Measurements from ENCODE around the gene DDRGK1. TPM values are rescaled to one million over a fixed set of nuclear protein-coding genes. Genes with fewer than 3 reads are reported as not detected.

DDRGK1 gene
- total and polyA plus RNA-seq, 4 donors, result 16.8 to 72.4 (median 48.5) TPM

DNA sequence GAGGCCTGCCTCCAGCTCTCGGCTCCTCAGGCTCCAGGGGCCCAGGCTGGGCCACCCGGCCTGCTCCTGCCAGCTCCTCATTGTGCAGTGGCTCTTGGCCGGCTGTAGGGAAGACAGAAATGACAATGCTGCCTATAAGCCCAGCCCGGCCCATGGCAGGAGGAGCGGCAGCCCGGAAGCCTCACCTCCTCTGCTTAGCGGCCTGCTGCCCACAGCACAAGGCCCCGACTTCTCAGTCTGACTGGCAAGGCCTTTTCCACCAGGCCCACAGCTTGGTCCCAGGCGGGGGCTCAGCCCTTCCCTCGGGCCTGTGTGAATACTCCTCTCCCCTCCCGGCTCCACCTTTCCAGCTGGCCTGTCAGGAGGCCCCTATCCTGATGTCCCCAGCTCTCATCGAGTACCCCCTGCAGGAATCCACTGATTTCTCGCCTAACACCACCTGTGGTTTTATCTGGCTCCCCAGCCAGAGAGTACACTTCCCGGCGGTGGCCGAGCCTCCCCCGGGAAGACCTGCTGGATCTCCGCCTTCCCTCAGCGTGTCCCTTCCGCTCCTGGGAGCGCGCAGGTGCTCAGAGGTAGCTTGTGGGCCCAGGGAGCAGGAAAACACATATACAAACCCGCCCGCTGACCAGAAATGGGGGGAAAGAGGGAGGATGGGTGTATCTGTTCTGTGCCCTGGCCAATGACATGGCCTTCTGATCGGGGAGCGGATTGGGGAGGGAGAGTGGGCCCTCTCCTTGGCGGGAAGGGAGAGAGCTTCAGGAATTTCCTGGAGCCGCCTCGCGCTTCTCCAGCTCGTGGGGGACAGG is 963 bp downstream of the DDRGK1 start (continued):
- TF ChIP-seq, protein P1, sequence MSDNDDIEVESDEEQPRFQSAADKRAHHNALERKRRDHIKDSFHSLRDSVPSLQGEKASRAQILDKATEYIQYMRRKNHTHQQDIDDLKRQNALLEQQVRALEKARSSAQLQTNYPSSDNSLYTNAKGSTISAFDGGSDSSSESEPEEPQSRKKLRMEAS (IDR thresholded peaks at IDR 0.05), result no peak
- TF ChIP-seq, protein P2, sequence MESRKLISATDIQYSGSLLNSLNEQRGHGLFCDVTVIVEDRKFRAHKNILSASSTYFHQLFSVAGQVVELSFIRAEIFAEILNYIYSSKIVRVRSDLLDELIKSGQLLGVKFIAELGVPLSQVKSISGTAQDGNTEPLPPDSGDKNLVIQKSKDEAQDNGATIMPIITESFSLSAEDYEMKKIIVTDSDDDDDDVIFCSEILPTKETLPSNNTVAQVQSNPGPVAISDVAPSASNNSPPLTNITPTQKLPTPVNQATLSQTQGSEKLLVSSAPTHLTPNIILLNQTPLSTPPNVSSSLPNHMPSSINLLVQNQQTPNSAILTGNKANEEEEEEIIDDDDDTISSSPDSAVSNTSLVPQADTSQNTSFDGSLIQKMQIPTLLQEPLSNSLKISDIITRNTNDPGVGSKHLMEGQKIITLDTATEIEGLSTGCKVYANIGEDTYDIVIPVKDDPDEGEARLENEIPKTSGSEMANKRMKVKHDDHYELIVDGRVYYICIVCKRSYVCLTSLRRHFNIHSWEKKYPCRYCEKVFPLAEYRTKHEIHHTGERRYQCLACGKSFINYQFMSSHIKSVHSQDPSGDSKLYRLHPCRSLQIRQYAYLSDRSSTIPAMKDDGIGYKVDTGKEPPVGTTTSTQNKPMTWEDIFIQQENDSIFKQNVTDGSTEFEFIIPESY (IDR thresholded peaks at IDR 0.05), result no peak
- TF ChIP-seq SP1 (IDR thresholded peaks at IDR 0.05), result no peak
- no peak for TF ChIP-seq YY1 (IDR thresholded peaks at IDR 0.05)

DNA sequence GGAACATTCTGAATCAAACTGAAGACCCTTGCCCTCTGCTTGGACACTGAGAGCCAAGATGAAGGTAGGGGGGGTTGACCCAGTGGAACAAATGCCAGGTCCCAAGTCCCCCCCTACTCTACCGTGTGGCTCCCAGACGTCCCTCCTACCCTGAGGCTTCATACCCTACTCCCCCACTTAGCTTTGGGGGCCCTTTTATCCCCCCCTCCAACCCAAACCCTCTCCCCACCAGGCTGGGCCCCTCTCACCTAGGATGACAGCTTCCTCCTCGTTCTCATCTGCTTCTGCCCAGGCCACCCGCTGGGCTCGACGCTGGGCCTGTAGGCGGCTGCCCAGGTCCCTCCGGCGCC is 1.5 kb downstream of the DDRGK1 start:
- 43% methylated on average over 9 of the region's 9 CpGs for WGBS
- Histone ChIP-seq H3K27ac (ENCODE audit: low read depth in 1 of 2, low read length in 2 of 2) (no peak overlapping the region), H3K9ac (ENCODE audit: low read depth in 1 of 2, low read length in 2 of 2) (peak overlapping the region in 1 of 2 donors; percentile 63)

DNA sequence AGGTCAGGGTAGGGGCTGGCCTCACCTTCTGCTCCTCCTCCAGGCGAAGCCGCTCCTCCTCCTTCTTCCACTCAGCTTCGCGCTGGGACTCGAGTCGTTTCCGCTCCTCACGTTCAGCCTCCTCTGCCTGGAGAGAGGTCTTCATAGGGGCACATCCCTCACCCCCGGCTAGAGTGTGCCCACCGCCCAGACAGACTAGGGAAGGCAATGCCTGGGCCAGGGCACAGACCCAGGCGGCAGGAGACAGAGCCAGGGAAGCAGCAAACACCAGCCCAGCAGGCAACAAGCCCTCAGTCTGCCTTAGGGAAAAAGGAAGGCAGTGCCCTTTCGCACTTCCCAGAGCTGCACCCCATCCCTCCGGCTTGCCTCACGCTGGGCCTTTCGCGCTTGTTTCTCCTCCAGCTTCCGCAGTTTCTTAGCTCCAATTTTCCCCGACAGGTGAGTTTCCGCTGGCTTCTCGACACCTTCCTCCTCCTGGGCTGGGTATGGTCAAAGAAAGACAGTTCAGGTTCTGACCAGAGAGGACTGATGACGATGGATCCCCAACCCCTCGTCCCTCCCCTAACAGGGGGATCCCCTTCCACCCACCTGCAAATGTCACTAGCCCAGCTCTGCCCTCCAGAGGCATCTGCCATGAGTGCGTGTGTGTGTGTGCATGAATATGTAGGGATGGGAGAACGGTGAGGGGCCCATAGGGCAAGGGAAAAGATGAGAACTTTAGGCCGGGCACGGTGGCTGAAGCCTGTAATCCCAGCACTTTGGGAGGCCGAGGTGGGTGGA is 4.3 kb downstream of the DDRGK1 start:
- Histone ChIP-seq H3K9ac (ENCODE audit: low read depth in 1 of 2, low read length in 2 of 2) (no peak overlapping the region), H3K27me3 (ENCODE audit: control insufficient read depth in 4 of 4, insufficient read depth in 4 of 4, low read length in 3 of 4) (no peaks in the 10 kb centered on the region), H3K36me3 (ENCODE audit: control insufficient read depth in 4 of 4, insufficient read depth in 3 of 4, low read depth in 1 of 4, low read length in 3 of 4) (peaks cover 4 to 30% (median 16%) of the 10 kb centered on the region in 4 donors), H3K27ac (ENCODE audit: low read depth in 1 of 2, low read length in 2 of 2) (no peak overlapping the region), H3K4me3 (ENCODE audit: low read depth in 1 of 3, low read length in 3 of 3) (no peak overlapping the region), H3K4me1 (ENCODE audit: control insufficient read depth in 4 of 4, insufficient read depth in 4 of 4, low read length in 3 of 4) (peaks cover 6 to 18% (median 13%) of the 10 kb centered on the region in 4 donors), H3K9me3 (ENCODE audit: control insufficient read depth in 4 of 4, low read length in 3 of 4) (no peaks in the 10 kb centered on the region)
- no peak for DNase-seq (ENCODE audit: low spot score)
- 94% methylated on average over 27 of the region's 27 CpGs for WGBS
- TF ChIP-seq, protein P2 (IDR thresholded peaks at IDR 0.05), result no peak
- TF ChIP-seq FOXA1 (IDR thresholded peaks at IDR 0.05) (no peak), FOXA2 (IDR thresholded peaks at IDR 0.05) (no peak), RXRA (IDR thresholded peaks at IDR 0.05) (no peak), YY1 (IDR thresholded peaks at IDR 0.05) (no peak), HNF4A (conservative IDR thresholded peaks at IDR 0.05) (no peak), EGR1 (IDR thresholded peaks at IDR 0.05; ENCODE audit: low read depth in 2 of 2) (no peak), NR2F2 (IDR thresholded peaks at IDR 0.05) (no peak), HNF4G (IDR thresholded peaks at IDR 0.05) (no peak)
- TF ChIP-seq, protein P1 (IDR thresholded peaks at IDR 0.05), result no peak
- TF ChIP-seq, protein P3, sequence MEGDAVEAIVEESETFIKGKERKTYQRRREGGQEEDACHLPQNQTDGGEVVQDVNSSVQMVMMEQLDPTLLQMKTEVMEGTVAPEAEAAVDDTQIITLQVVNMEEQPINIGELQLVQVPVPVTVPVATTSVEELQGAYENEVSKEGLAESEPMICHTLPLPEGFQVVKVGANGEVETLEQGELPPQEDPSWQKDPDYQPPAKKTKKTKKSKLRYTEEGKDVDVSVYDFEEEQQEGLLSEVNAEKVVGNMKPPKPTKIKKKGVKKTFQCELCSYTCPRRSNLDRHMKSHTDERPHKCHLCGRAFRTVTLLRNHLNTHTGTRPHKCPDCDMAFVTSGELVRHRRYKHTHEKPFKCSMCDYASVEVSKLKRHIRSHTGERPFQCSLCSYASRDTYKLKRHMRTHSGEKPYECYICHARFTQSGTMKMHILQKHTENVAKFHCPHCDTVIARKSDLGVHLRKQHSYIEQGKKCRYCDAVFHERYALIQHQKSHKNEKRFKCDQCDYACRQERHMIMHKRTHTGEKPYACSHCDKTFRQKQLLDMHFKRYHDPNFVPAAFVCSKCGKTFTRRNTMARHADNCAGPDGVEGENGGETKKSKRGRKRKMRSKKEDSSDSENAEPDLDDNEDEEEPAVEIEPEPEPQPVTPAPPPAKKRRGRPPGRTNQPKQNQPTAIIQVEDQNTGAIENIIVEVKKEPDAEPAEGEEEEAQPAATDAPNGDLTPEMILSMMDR (IDR thresholded peaks at IDR 0.05; ENCODE audit: low read depth, low read length, missing input control), result no peak

More for the DNA sequence above, 1.5 kb downstream of the DDRGK1 start:
- TF ChIP-seq, protein P4, sequence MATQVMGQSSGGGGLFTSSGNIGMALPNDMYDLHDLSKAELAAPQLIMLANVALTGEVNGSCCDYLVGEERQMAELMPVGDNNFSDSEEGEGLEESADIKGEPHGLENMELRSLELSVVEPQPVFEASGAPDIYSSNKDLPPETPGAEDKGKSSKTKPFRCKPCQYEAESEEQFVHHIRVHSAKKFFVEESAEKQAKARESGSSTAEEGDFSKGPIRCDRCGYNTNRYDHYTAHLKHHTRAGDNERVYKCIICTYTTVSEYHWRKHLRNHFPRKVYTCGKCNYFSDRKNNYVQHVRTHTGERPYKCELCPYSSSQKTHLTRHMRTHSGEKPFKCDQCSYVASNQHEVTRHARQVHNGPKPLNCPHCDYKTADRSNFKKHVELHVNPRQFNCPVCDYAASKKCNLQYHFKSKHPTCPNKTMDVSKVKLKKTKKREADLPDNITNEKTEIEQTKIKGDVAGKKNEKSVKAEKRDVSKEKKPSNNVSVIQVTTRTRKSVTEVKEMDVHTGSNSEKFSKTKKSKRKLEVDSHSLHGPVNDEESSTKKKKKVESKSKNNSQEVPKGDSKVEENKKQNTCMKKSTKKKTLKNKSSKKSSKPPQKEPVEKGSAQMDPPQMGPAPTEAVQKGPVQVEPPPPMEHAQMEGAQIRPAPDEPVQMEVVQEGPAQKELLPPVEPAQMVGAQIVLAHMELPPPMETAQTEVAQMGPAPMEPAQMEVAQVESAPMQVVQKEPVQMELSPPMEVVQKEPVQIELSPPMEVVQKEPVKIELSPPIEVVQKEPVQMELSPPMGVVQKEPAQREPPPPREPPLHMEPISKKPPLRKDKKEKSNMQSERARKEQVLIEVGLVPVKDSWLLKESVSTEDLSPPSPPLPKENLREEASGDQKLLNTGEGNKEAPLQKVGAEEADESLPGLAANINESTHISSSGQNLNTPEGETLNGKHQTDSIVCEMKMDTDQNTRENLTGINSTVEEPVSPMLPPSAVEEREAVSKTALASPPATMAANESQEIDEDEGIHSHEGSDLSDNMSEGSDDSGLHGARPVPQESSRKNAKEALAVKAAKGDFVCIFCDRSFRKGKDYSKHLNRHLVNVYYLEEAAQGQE (IDR thresholded peaks at IDR 0.05), result no peak
- no peak for TF ChIP-seq FOXA1 (IDR thresholded peaks at IDR 0.05)
- TF ChIP-seq TAF1 (conservative IDR thresholded peaks at IDR 0.05), result no peak
- TF ChIP-seq, protein P5, sequence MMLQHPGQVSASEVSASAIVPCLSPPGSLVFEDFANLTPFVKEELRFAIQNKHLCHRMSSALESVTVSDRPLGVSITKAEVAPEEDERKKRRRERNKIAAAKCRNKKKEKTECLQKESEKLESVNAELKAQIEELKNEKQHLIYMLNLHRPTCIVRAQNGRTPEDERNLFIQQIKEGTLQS (IDR thresholded peaks at IDR 0.05), result no peak
- TF ChIP-seq FOXA2 (IDR thresholded peaks at IDR 0.05), result no peak
- no peak for TF ChIP-seq GABPA (IDR thresholded peaks at IDR 0.05 in 1 of 2, conservative IDR thresholded peaks at IDR 0.05 in 1 of 2)
- TF ChIP-seq EGR1 (IDR thresholded peaks at IDR 0.05; ENCODE audit: low read depth in 2 of 2), result no peak
- DNase-seq (ENCODE audit: low spot score), result no peak
- H3K27me3 ChIP-seq (ENCODE audit: control insufficient read depth in 4 of 4, insufficient read depth in 4 of 4, low read length in 3 of 4), result no peaks in the 10 kb centered on the region
- no peaks in the 10 kb centered on the region for H3K9me3 ChIP-seq (ENCODE audit: control insufficient read depth in 4 of 4, low read length in 3 of 4)
- H3K4me1 ChIP-seq (ENCODE audit: control insufficient read depth in 4 of 4, insufficient read depth in 4 of 4, low read length in 3 of 4), result peaks cover 6 to 18% (median 13%) of the 10 kb centered on the region in 4 donors
- peaks cover 2 to 18% (median 9%) of the 10 kb centered on the region in 4 donors for H3K36me3 ChIP-seq (ENCODE audit: control insufficient read depth in 4 of 4, insufficient read depth in 3 of 4, low read depth in 1 of 4, low read length in 3 of 4)
- peak overlapping the region; percentile 74 to 99 (median 95) for H3K4me3 ChIP-seq (ENCODE audit: low read depth in 1 of 3, low read length in 3 of 3)

Measured in liver (tissue), 9 donors.